ENCODE results near the gene MUC13.

DNA sequence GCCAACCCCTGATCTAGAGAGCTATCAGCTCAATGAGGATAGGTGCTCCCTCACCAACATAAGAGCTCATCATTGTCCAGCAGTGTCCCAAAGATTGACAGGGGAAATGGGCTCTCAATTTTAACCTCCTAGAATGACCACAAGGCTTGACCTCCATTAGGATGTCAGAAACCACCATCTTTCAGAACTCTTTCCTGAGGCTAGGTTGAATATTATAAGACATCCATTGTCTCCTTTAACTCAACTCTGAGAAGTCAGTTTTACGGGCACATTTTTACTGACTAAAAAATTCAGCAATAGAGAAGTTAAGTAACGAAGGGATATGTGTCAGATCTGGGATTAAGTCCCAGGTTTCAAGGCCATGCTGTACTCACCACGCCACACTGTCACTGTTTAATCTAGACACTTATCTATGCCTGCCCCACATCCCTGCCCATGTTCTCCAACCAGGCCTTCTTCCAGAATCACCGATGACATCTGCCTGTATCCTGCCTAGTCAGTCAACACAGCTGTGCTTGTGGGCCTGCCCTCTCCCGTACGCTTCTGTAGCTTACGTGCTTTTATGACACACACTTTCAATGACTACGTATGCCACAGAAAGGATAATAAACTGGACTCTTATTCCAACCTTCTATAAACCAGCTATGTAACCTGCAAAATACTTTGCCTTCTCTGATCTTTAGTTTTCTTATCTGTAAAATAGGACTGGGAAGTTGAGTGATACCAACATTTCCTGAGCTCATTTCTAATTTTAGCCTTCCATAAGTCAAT is 17.1 kb upstream of the MUC13 start:
- no peak for TF ChIP-seq ZFP30 (CRISPR knock-in tag; IDR thresholded peaks at IDR 0.05)
- TF ChIP-seq ARNTL (CRISPR knock-in tag; IDR thresholded peaks at IDR 0.05; ENCODE audit: borderline replicate concordance, low read depth): no peak
- TF ChIP-seq ZFP3 (CRISPR knock-in tag; IDR thresholded peaks at IDR 0.05): no peak
- no peak for TF ChIP-seq ZNF70 (CRISPR knock-in tag; IDR thresholded peaks at IDR 0.05)
- TF ChIP-seq PPARA (CRISPR knock-in tag; IDR thresholded peaks at IDR 0.05; ENCODE audit: borderline replicate concordance): no peak
- TF ChIP-seq ISL1 (CRISPR knock-in tag; IDR thresholded peaks at IDR 0.05): no peak
- no peak for TF ChIP-seq OSR1 (CRISPR knock-in tag; IDR thresholded peaks at IDR 0.05)
- TF ChIP-seq TOX (CRISPR knock-in tag; IDR thresholded peaks at IDR 0.05; ENCODE audit: borderline replicate concordance): no peak
- no peak for TF ChIP-seq RARB (CRISPR knock-in tag; IDR thresholded peaks at IDR 0.05)
- no peak for TF ChIP-seq ZNF565 (CRISPR knock-in tag; conservative IDR thresholded peaks at IDR 0.05; ENCODE audit: low read depth)
- TF ChIP-seq, protein P1, sequence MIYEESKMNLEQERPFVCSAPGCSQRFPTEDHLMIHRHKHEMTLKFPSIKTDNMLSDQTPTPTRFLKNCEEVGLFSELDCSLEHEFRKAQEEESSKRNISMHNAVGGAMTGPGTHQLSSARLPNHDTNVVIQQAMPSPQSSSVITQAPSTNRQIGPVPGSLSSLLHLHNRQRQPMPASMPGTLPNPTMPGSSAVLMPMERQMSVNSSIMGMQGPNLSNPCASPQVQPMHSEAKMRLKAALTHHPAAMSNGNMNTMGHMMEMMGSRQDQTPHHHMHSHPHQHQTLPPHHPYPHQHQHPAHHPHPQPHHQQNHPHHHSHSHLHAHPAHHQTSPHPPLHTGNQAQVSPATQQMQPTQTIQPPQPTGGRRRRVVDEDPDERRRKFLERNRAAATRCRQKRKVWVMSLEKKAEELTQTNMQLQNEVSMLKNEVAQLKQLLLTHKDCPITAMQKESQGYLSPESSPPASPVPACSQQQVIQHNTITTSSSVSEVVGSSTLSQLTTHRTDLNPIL (CRISPR knock-in tag; IDR thresholded peaks at IDR 0.05; ENCODE audit: low read depth): no peak
- TF ChIP-seq GLIS3 (CRISPR knock-in tag; IDR thresholded peaks at IDR 0.05): no peak
- TF ChIP-seq, protein P2, sequence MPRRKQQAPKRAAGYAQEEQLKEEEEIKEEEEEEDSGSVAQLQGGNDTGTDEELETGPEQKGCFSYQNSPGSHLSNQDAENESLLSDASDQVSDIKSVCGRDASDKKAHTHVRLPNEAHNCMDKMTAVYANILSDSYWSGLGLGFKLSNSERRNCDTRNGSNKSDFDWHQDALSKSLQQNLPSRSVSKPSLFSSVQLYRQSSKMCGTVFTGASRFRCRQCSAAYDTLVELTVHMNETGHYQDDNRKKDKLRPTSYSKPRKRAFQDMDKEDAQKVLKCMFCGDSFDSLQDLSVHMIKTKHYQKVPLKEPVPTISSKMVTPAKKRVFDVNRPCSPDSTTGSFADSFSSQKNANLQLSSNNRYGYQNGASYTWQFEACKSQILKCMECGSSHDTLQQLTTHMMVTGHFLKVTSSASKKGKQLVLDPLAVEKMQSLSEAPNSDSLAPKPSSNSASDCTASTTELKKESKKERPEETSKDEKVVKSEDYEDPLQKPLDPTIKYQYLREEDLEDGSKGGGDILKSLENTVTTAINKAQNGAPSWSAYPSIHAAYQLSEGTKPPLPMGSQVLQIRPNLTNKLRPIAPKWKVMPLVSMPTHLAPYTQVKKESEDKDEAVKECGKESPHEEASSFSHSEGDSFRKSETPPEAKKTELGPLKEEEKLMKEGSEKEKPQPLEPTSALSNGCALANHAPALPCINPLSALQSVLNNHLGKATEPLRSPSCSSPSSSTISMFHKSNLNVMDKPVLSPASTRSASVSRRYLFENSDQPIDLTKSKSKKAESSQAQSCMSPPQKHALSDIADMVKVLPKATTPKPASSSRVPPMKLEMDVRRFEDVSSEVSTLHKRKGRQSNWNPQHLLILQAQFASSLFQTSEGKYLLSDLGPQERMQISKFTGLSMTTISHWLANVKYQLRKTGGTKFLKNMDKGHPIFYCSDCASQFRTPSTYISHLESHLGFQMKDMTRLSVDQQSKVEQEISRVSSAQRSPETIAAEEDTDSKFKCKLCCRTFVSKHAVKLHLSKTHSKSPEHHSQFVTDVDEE (CRISPR knock-in tag; IDR thresholded peaks at IDR 0.05): no peak
